ENCODE measurements around the gene SF3B1. TPM values are rescaled to one million over a fixed set of nuclear protein-coding genes. Genes with fewer than 3 reads are reported as not detected.

SF3B1 gene
- total and polyA plus RNA-seq, 10 of the 15 experiments (the other 5 are each of a cell fraction or from before 2014, with no cell fraction given): 163 to 565 (median 239) TPM

DNA sequence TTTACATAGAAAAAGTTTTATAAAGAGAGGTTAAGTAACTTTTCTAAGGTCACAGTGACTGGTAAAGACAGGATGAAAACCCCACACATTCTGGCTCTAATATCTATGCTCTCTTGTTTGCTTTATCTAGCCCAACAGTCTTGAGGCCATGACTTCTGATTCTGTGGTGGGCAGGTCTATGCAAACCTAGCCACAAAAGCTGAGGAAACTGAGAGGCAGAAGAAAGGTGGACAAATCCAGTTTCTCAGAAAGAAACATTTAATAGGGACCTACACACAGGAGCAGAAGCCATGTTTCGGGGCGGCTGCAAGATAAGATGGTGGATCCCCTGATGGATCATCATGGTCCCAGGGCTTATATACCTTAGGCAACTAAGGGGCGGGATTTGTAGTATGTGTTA lies 43.0 kb upstream of the SF3B1 start:
- no peak overlapping the region for H3K27ac ChIP-seq (ENCODE audit: control insufficient read depth, insufficient read depth)
- ChIA-PET POLR2A (no interaction called here), CTCF (interaction anchor here (0.9 kb wide), 1 partner anchor 27 kb away, joined by 3 read pairs; no protein-coding TSS in a partner anchor), SMC1A (ENCODE audit: uncharacterized antibody, unreplicated experiment) (interaction anchor here (0.8 to 1.2 kb wide), 2 partner anchors 9 to 19 kb away, joined by 3 to 5 read pairs; no protein-coding TSS in a partner anchor), RAD21 (ENCODE audit: unreplicated experiment) (no interaction called here)
- H3K9me3 ChIP-seq (replicated peaks; ENCODE audit: control insufficient read depth, insufficient read depth, low read length): no peaks in the 10 kb centered on the region
- H3K4me2 ChIP-seq (ENCODE audit: control insufficient read depth, insufficient read depth): no peak overlapping the region
- H3K79me2 ChIP-seq (ENCODE audit: control insufficient read depth, insufficient read depth, low read length): no peaks in the 10 kb centered on the region
- H3K27me3 ChIP-seq (replicated peaks in 1 of 2; ENCODE audit: control insufficient read depth in 2 of 2, insufficient read depth in 2 of 2, low read length in 1 of 2): no peaks in the 10 kb centered on the region
- DNase-seq (ENCODE audit: low read depth, low spot score) (no peak), FAIRE-seq (no peak), ATAC-seq (no peak)
- no TSS peak for BruUV-seq (replicated peaks)
- intact Hi-C loops (cut with micrococcal nuclease; ENCODE audit: unreplicated experiment) (no loop called here), in situ Hi-C loops (cut with MboI) (no loop called here)
- no peak overlapping the region for H2AFZ ChIP-seq (ENCODE audit: control insufficient read depth, low read depth, low read length)
- 98% methylated on average over 3 of the region's 3 CpGs for WGBS (ENCODE audit: insufficient coverage, insufficient replicate concordance, low lambda C conversion rate, missing lambda C conversion rate)
- H3K36me3 ChIP-seq (ENCODE audit: control insufficient read depth in 2 of 2, insufficient read depth in 2 of 2, low read length in 1 of 2): peaks cover 0 to 14% of the 10 kb centered on the region in 2 experiments
- no peak overlapping the region for H3K9ac ChIP-seq (ENCODE audit: control insufficient read depth, insufficient read depth, low read length)
- no peak overlapping the region for H3K4me3 ChIP-seq
- H4K20me1 ChIP-seq (ENCODE audit: control insufficient read depth, insufficient read depth): no peaks in the 10 kb centered on the region
- TF ChIP-seq STAT1 (conservative IDR thresholded peaks at IDR 0.05): no peak
- no peak for TF ChIP-seq RCOR1 (conservative IDR thresholded peaks at IDR 0.05; ENCODE audit: low read depth, low read length)
- TF ChIP-seq TCF7 (IDR thresholded peaks at IDR 0.05; ENCODE audit: borderline replicate concordance): no peak
- TF ChIP-seq HSF1 (IDR thresholded peaks at IDR 0.05; ENCODE audit: low read depth, low read length): no peak
- TF ChIP-seq ZNF274 (IDR thresholded peaks at IDR 0.05; ENCODE audit: insufficient read depth, insufficient read length): no peak
- TF ChIP-seq, protein P1, sequence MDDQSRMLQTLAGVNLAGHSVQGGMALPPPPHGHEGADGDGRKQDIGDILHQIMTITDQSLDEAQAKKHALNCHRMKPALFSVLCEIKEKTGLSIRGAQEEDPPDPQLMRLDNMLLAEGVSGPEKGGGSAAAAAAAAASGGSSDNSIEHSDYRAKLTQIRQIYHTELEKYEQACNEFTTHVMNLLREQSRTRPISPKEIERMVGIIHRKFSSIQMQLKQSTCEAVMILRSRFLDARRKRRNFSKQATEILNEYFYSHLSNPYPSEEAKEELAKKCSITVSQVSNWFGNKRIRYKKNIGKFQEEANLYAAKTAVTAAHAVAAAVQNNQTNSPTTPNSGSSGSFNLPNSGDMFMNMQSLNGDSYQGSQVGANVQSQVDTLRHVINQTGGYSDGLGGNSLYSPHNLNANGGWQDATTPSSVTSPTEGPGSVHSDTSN (IDR thresholded peaks at IDR 0.05; ENCODE audit: insufficient replicate concordance, low read depth, low read length): no peak
- no peak for TF ChIP-seq WRNIP1 (IDR thresholded peaks at IDR 0.05; ENCODE audit: borderline replicate concordance, low read depth, low read length)
- TF ChIP-seq EZH2 (IDR thresholded peaks at IDR 0.05; ENCODE audit: borderline replicate concordance, control insufficient read depth, low read depth, low read length): no peak
- no peak for TF ChIP-seq CHD4 (IDR thresholded peaks at IDR 0.05)
- no peak for TF ChIP-seq ZNF24 (IDR thresholded peaks at IDR 0.05)
- TF ChIP-seq ZZZ3 (IDR thresholded peaks at IDR 0.05; ENCODE audit: control insufficient read depth, insufficient read length, low read depth): no peak
- no peak for TF ChIP-seq GABPA (IDR thresholded peaks at IDR 0.05; ENCODE audit: low read depth)
- TF ChIP-seq SPI1 (IDR thresholded peaks at IDR 0.05; ENCODE audit: borderline replicate concordance, insufficient read depth, low read depth, low read length): no peak
- no peak for TF ChIP-seq YBX1 (IDR thresholded peaks at IDR 0.05)
- TF ChIP-seq NR2C2 (IDR thresholded peaks at IDR 0.05; ENCODE audit: borderline replicate concordance, control insufficient read depth, insufficient read length, low read depth): no peak
- no peak for TF ChIP-seq HDAC2 (IDR thresholded peaks at IDR 0.05)
- no peak for TF ChIP-seq ESRRA (IDR thresholded peaks at IDR 0.05; ENCODE audit: low read length)
- H3K4me1 ChIP-seq (ENCODE audit: control insufficient read depth, insufficient read depth, low read length): no peaks in the 10 kb centered on the region

Data from GM12878 (cell line).